ENCODE measurements around the gene COL8A2.

Gene COL8A2

GRCh38 chr1:36115200-36115669 lies 9.8 kb downstream of the COL8A2 start:
- Histone ChIP-seq H3K4me3 (ENCODE audit: low read length) (no peak overlapping the region), H3K4me1 (ENCODE audit: control insufficient read depth, insufficient read depth, low read length) (peaks cover 11% of the 10 kb centered on the region), H3K9ac (ENCODE audit: low read length) (peak overlapping the region; percentile 53), H3K36me3 (ENCODE audit: control insufficient read depth, insufficient read depth, low read length) (no peaks in the 10 kb centered on the region), H3K9me3 (ENCODE audit: control insufficient read depth, low read length) (no peaks in the 10 kb centered on the region), H3K27me3 (ENCODE audit: control insufficient read depth, insufficient read depth, low read length) (no peaks in the 10 kb centered on the region)

- no peaks in the 10 kb centered on the region for H3K27me3 ChIP-seq (ENCODE audit: control insufficient read depth, insufficient read depth, low read length)
- H3K9me3 ChIP-seq (ENCODE audit: control insufficient read depth, low read length) = no peaks in the 10 kb centered on the region
- no peak overlapping the region for H3K4me3 ChIP-seq (ENCODE audit: low read length)
- H3K36me3 ChIP-seq (ENCODE audit: control insufficient read depth, insufficient read depth, low read length) = no peaks in the 10 kb centered on the region
- no peak overlapping the region for H3K9ac ChIP-seq (ENCODE audit: low read length)
- peaks cover 11% of the 10 kb centered on the region for H3K4me1 ChIP-seq (ENCODE audit: control insufficient read depth, insufficient read depth, low read length)
Measured at GRCh38 chr1:36114371-36114770, 10.7 kb downstream of the COL8A2 start.

GRCh38 chr1:36112823-36113222 lies 12.2 kb downstream of the COL8A2 start:
- no peak overlapping the region for H3K4me3 ChIP-seq (ENCODE audit: low read length)
- peaks cover 11% of the 10 kb centered on the region for H3K4me1 ChIP-seq (ENCODE audit: control insufficient read depth, insufficient read depth, low read length)
- H3K9me3 ChIP-seq (ENCODE audit: control insufficient read depth, low read length) = no peaks in the 10 kb centered on the region
- no peak overlapping the region for H3K9ac ChIP-seq (ENCODE audit: low read length)
- H3K27me3 ChIP-seq (ENCODE audit: control insufficient read depth, insufficient read depth, low read length) = no peaks in the 10 kb centered on the region
- no peaks in the 10 kb centered on the region for H3K36me3 ChIP-seq (ENCODE audit: control insufficient read depth, insufficient read depth, low read length)

- Histone ChIP-seq H3K4me3 (ENCODE audit: low read length) (no peak overlapping the region), H3K9ac (ENCODE audit: low read length) (no peak overlapping the region), H3K27me3 (ENCODE audit: control insufficient read depth, insufficient read depth, low read length) (no peaks in the 10 kb centered on the region), H3K4me1 (ENCODE audit: control insufficient read depth, insufficient read depth, low read length) (peaks cover 11% of the 10 kb centered on the region), H3K9me3 (ENCODE audit: control insufficient read depth, low read length) (no peaks in the 10 kb centered on the region), H3K36me3 (ENCODE audit: control insufficient read depth, insufficient read depth, low read length) (no peaks in the 10 kb centered on the region)
Measured at GRCh38 chr1:36111151-36111550, 13.9 kb downstream of the COL8A2 start.

GRCh38 chr1:36109041-36109679 lies 15.9 kb downstream of the COL8A2 start:
- H3K36me3 ChIP-seq (ENCODE audit: control insufficient read depth, insufficient read depth, low read length) = no peaks in the 10 kb centered on the region
- no peaks in the 10 kb centered on the region for H3K9me3 ChIP-seq (ENCODE audit: control insufficient read depth, low read length)
- no peak overlapping the region for H3K9ac ChIP-seq (ENCODE audit: low read length)
- no peaks in the 10 kb centered on the region for H3K4me1 ChIP-seq (ENCODE audit: control insufficient read depth, insufficient read depth, low read length)
- H3K27me3 ChIP-seq (ENCODE audit: control insufficient read depth, insufficient read depth, low read length) = no peaks in the 10 kb centered on the region
- H3K4me3 ChIP-seq (ENCODE audit: low read length) = no peak overlapping the region

GRCh38 chr1:36108314-36108713 lies 16.7 kb downstream of the COL8A2 start:
- Histone ChIP-seq H3K4me1 (ENCODE audit: control insufficient read depth, insufficient read depth, low read length) (no peaks in the 10 kb centered on the region), H3K27me3 (ENCODE audit: control insufficient read depth, insufficient read depth, low read length) (no peaks in the 10 kb centered on the region), H3K4me3 (ENCODE audit: low read length) (no peak overlapping the region), H3K9me3 (ENCODE audit: control insufficient read depth, low read length) (no peaks in the 10 kb centered on the region), H3K36me3 (ENCODE audit: control insufficient read depth, insufficient read depth, low read length) (no peaks in the 10 kb centered on the region), H3K9ac (ENCODE audit: low read length) (no peak overlapping the region)

- Histone ChIP-seq H3K27me3 (ENCODE audit: control insufficient read depth, insufficient read depth, low read length) (no peaks in the 10 kb centered on the region), H3K4me1 (ENCODE audit: control insufficient read depth, insufficient read depth, low read length) (no peaks in the 10 kb centered on the region), H3K9me3 (ENCODE audit: control insufficient read depth, low read length) (no peaks in the 10 kb centered on the region), H3K36me3 (ENCODE audit: control insufficient read depth, insufficient read depth, low read length) (no peaks in the 10 kb centered on the region), H3K4me3 (ENCODE audit: low read length) (no peak overlapping the region), H3K9ac (ENCODE audit: low read length) (no peak overlapping the region)
Measured at GRCh38 chr1:36107394-36107793, 17.6 kb downstream of the COL8A2 start.

GRCh38 chr1:36106269-36106668 lies 18.8 kb downstream of the COL8A2 start:
- Histone ChIP-seq H3K4me1 (ENCODE audit: control insufficient read depth, insufficient read depth, low read length) (no peaks in the 10 kb centered on the region), H3K4me3 (ENCODE audit: low read length) (no peak overlapping the region), H3K27me3 (ENCODE audit: control insufficient read depth, insufficient read depth, low read length) (no peaks in the 10 kb centered on the region), H3K36me3 (ENCODE audit: control insufficient read depth, insufficient read depth, low read length) (no peaks in the 10 kb centered on the region), H3K9ac (ENCODE audit: low read length) (no peak overlapping the region), H3K9me3 (ENCODE audit: control insufficient read depth, low read length) (no peaks in the 10 kb centered on the region)

- Histone ChIP-seq H3K4me1 (ENCODE audit: control insufficient read depth, insufficient read depth, low read length) (peaks cover 5% of the 10 kb centered on the region), H3K4me3 (ENCODE audit: low read length) (no peak overlapping the region), H3K27me3 (ENCODE audit: control insufficient read depth, insufficient read depth, low read length) (no peaks in the 10 kb centered on the region), H3K36me3 (ENCODE audit: control insufficient read depth, insufficient read depth, low read length) (no peaks in the 10 kb centered on the region), H3K9me3 (ENCODE audit: control insufficient read depth, low read length) (no peaks in the 10 kb centered on the region), H3K9ac (ENCODE audit: low read length) (no peak overlapping the region)
Measured at GRCh38 chr1:36101546-36101945, 23.5 kb downstream of the COL8A2 start.

GRCh38 chr1:36100376-36100775 lies 24.6 kb downstream of the COL8A2 start:
- Histone ChIP-seq H3K4me1 (ENCODE audit: control insufficient read depth, insufficient read depth, low read length) (peaks cover 5% of the 10 kb centered on the region), H3K9me3 (ENCODE audit: control insufficient read depth, low read length) (no peaks in the 10 kb centered on the region), H3K27me3 (ENCODE audit: control insufficient read depth, insufficient read depth, low read length) (no peaks in the 10 kb centered on the region), H3K9ac (ENCODE audit: low read length) (no peak overlapping the region), H3K4me3 (ENCODE audit: low read length) (no peak overlapping the region), H3K36me3 (ENCODE audit: control insufficient read depth, insufficient read depth, low read length) (no peaks in the 10 kb centered on the region)

GRCh38 chr1:36099681-36100341 lies 25.2 kb downstream of the COL8A2 start:
- Histone ChIP-seq H3K9me3 (ENCODE audit: control insufficient read depth, low read length) (no peaks in the 10 kb centered on the region), H3K27me3 (ENCODE audit: control insufficient read depth, insufficient read depth, low read length) (no peaks in the 10 kb centered on the region), H3K9ac (ENCODE audit: low read length) (peak overlapping the region; percentile 24), H3K4me3 (ENCODE audit: low read length) (no peak overlapping the region), H3K36me3 (ENCODE audit: control insufficient read depth, insufficient read depth, low read length) (no peaks in the 10 kb centered on the region), H3K4me1 (ENCODE audit: control insufficient read depth, insufficient read depth, low read length) (peaks cover 5% of the 10 kb centered on the region)

GRCh38 chr1:36098650-36099365 lies 26.2 kb downstream of the COL8A2 start:
- H3K9me3 ChIP-seq (ENCODE audit: control insufficient read depth, low read length) = no peaks in the 10 kb centered on the region
- no peaks in the 10 kb centered on the region for H3K36me3 ChIP-seq (ENCODE audit: control insufficient read depth, insufficient read depth, low read length)
- peaks cover 5% of the 10 kb centered on the region for H3K4me1 ChIP-seq (ENCODE audit: control insufficient read depth, insufficient read depth, low read length)
- no peaks in the 10 kb centered on the region for H3K27me3 ChIP-seq (ENCODE audit: control insufficient read depth, insufficient read depth, low read length)
- H3K9ac ChIP-seq (ENCODE audit: low read length) = no peak overlapping the region
- no peak overlapping the region for H3K4me3 ChIP-seq (ENCODE audit: low read length)

All from mucosa of stomach (tissue), 1 donor.